Glutamatergic neuron (in vitro differentiated cells): Measurements from ENCODE around the gene UHMK1. TPM values are rescaled to one million over a fixed set of nuclear protein-coding genes. Genes with fewer than 3 reads are reported as not detected.
A peak's percentile ranks its signal among the peaks of the same experiment; 100 is the strongest.

Experiments used
- DNase-seq: peaks from one replicate; pipeline ENCODE4 v3.0.0; 2022
- H3K27ac Mint-ChIP-seq: one replicate; pipeline ENCODE4 v1.8.0; 2020; ENCODE audit warnings: mild to moderate bottlenecking, mixed read lengths, inconsistent platforms; ENCODE audit not compliant: unreplicated experiment
- H3K27me3 Mint-ChIP-seq: one replicate; pipeline ENCODE4 v1.8.0; 2020; ENCODE audit warnings: mild to moderate bottlenecking, moderate library complexity, mixed read lengths, inconsistent platforms; ENCODE audit not compliant: unreplicated experiment
- H3K36me3 Mint-ChIP-seq: one replicate; pipeline ENCODE4 v1.8.0; 2020; ENCODE audit warnings: mild to moderate bottlenecking, mixed read lengths, inconsistent platforms; ENCODE audit not compliant: unreplicated experiment
- H3K4me1 Mint-ChIP-seq: one replicate; pipeline ENCODE4 v1.8.0; 2020; ENCODE audit warnings: mild to moderate bottlenecking, low read depth, mixed read lengths, inconsistent platforms; ENCODE audit not compliant: unreplicated experiment
- H3K4me3 Mint-ChIP-seq: one replicate; pipeline ENCODE4 v1.8.0; 2020; ENCODE audit warnings: mild to moderate bottlenecking, mixed read lengths, inconsistent platforms; ENCODE audit not compliant: unreplicated experiment
- H3K9me3 Mint-ChIP-seq: one replicate; pipeline ENCODE4 v1.8.0; 2020; ENCODE audit warnings: mild to moderate bottlenecking, moderate library complexity, mixed read lengths, inconsistent platforms; ENCODE audit not compliant: unreplicated experiment
- CTCF ChIP-seq: fragments of 200-600 bp; sonication (generic); IDR thresholded peaks from one replicate; pipeline ENCODE4 v1.5.0; 2021; ENCODE audit not compliant: partially characterized antibody, unreplicated experiment
- total RNA-seq: library from RNA; stranded (reverse); fragmentation: NEBNext Ultra II Directional; extraction: Animal tissue kit (Norgen Biotek cat#: 25700); gene quantifications from one replicate; pipeline ENCODE4 v1.2.1, GENCODE V29; 2021; ENCODE audit not compliant: unreplicated experiment

Gene UHMK1
- total RNA-seq, 1 donor from 2014 or later = 19.4 TPM

GRCh38 chr1:162466797-162467196, 30.8 kb upstream of the UHMK1 start:
- Mint-ChIP-seq H3K4me1 (no peaks in the 10 kb centered on the region), H3K9me3 (peaks cover 2% of the 10 kb centered on the region), H3K27ac (peak overlapping the region; percentile 92), H3K4me3 (no peak overlapping the region), H3K36me3 (peaks cover 8% of the 10 kb centered on the region), H3K27me3 (peaks cover 1% of the 10 kb centered on the region)
- no peak for DNase-seq
- TF ChIP-seq CTCF = no peak

GRCh38 chr1:162470216-162470615, 27.4 kb upstream of the UHMK1 start:
- TF ChIP-seq CTCF = no peak
- Mint-ChIP-seq H3K27ac (no peak overlapping the region), H3K36me3 (peaks cover 14% of the 10 kb centered on the region), H3K27me3 (peaks cover 1% of the 10 kb centered on the region), H3K4me3 (no peak overlapping the region), H3K9me3 (peaks cover 2% of the 10 kb centered on the region), H3K4me1 (no peaks in the 10 kb centered on the region)
- no peak for DNase-seq

- H3K4me3 Mint-ChIP-seq = no peak overlapping the region
- H3K4me1 Mint-ChIP-seq = no peaks in the 10 kb centered on the region
- H3K27ac Mint-ChIP-seq = peak overlapping the region; percentile 20
- no peak for TF ChIP-seq CTCF
- peaks cover 6% of the 10 kb centered on the region for H3K9me3 Mint-ChIP-seq
- H3K27me3 Mint-ChIP-seq = peaks cover 1% of the 10 kb centered on the region
- no peak for DNase-seq
- peaks cover 23% of the 10 kb centered on the region for H3K36me3 Mint-ChIP-seq
Measured at GRCh38 chr1:162471290-162471853, 26.2 kb upstream of the UHMK1 start.

- no peak for TF ChIP-seq CTCF
- Mint-ChIP-seq H3K4me1 (no peaks in the 10 kb centered on the region), H3K4me3 (no peak overlapping the region), H3K9me3 (peaks cover 13% of the 10 kb centered on the region), H3K36me3 (peaks cover 31% of the 10 kb centered on the region), H3K27me3 (no peaks in the 10 kb centered on the region), H3K27ac (no peak overlapping the region)
- DNase-seq = no peak
Measured at GRCh38 chr1:162475089-162475488, 22.5 kb upstream of the UHMK1 start.

- no peak overlapping the region for H3K27ac Mint-ChIP-seq
- DNase-seq = no peak
- H3K4me3 Mint-ChIP-seq = no peak overlapping the region
- H3K4me1 Mint-ChIP-seq = no peaks in the 10 kb centered on the region
- peaks cover 1% of the 10 kb centered on the region for H3K27me3 Mint-ChIP-seq
- H3K9me3 Mint-ChIP-seq = peaks cover 15% of the 10 kb centered on the region
- H3K36me3 Mint-ChIP-seq = peaks cover 37% of the 10 kb centered on the region
- TF ChIP-seq CTCF = no peak
Measured at GRCh38 chr1:162475539-162476185, 22.0 kb upstream of the UHMK1 start.
